ENCODE results near the gene DLGAP4.

DLGAP4 gene

DNA sequence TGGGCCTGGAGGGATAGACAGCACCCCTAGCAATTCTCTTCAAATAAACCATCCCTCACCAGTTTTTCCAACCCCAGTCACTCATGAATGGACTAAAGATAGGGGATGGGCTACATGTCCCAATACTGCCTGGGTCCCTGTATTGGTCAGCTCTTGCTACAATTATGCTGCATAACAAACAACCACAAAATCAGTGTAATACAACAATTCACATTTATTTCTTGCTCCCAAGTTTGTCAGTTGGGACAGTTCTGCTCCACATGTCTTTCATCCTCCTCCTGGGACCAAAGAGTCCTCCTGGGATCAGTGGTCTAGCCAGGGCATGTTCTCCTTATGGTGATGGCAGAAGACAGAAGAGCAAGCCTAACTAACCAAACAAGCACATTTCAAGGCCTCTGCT lies 143.5 kb downstream of the DLGAP4 start:
- TF ChIP-seq, protein P1, sequence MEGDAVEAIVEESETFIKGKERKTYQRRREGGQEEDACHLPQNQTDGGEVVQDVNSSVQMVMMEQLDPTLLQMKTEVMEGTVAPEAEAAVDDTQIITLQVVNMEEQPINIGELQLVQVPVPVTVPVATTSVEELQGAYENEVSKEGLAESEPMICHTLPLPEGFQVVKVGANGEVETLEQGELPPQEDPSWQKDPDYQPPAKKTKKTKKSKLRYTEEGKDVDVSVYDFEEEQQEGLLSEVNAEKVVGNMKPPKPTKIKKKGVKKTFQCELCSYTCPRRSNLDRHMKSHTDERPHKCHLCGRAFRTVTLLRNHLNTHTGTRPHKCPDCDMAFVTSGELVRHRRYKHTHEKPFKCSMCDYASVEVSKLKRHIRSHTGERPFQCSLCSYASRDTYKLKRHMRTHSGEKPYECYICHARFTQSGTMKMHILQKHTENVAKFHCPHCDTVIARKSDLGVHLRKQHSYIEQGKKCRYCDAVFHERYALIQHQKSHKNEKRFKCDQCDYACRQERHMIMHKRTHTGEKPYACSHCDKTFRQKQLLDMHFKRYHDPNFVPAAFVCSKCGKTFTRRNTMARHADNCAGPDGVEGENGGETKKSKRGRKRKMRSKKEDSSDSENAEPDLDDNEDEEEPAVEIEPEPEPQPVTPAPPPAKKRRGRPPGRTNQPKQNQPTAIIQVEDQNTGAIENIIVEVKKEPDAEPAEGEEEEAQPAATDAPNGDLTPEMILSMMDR (IDR thresholded peaks at IDR 0.05; ENCODE audit: low read depth, low read length), result no peak
- no peak overlapping the region for H3K4me3 ChIP-seq (ENCODE audit: low read depth, low read length)

DNA sequence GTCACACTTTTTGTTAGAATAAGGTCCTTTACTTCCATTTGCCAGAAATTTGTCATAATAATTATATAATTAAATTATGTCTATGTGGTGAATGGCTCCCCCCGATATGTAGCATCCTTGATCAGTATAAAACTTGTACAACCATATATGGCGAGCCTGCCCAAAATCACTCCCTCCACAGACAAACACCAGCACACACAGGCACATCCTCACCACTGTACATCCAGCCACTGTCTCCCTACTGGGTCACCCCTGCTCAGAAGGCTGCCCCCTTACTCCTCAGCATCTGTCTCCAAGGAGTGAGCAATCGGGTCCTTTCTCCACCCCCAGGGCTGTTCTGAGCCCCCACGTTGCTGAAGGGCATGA lies 148.2 kb downstream of the DLGAP4 start:
- H3K4me3 ChIP-seq (ENCODE audit: low read depth, low read length), result no peak overlapping the region
- TF ChIP-seq, protein P1 (IDR thresholded peaks at IDR 0.05; ENCODE audit: low read depth, low read length), result no peak

DNA sequence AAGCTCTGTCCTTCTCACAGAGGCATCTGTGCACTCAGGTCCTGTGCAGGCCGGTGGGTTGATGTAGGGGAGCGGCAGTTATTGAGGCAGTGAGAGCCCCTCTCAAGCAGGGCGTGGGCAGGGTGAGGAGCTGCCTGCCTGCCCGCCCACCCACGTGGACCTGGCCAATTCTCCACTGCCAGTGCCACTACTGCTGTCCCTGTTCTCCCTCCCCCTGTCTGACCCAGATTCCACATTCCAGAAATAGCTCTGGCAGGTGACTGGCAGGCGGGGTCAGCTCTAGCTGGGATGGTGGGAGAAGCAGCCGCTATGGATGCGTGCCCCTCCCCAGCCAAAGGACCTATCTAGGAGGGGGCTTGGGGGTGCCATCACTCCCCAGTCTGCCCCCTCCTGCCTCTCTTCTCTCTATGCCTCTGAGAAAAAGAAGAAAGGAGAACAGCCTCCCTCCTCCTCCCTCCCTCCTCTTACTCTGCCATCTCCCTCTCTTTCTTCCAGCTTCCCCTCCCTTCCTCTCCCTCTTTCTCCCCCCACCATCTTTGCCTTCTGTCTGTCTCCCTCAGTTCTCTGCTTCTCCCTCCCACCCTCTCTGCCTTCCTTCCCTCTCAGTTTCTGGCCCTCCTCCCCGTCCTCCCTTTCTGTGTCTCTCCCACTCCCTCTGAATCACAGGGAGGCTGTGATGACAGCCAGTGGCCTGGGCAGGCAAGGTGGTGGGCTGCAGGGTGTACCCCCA lies 148.7 kb downstream of the DLGAP4 start:
- TF ChIP-seq, protein P1 (IDR thresholded peaks at IDR 0.05; ENCODE audit: low read depth, low read length), result no peak
- no peak overlapping the region for H3K4me3 ChIP-seq (ENCODE audit: low read depth, low read length)

DNA sequence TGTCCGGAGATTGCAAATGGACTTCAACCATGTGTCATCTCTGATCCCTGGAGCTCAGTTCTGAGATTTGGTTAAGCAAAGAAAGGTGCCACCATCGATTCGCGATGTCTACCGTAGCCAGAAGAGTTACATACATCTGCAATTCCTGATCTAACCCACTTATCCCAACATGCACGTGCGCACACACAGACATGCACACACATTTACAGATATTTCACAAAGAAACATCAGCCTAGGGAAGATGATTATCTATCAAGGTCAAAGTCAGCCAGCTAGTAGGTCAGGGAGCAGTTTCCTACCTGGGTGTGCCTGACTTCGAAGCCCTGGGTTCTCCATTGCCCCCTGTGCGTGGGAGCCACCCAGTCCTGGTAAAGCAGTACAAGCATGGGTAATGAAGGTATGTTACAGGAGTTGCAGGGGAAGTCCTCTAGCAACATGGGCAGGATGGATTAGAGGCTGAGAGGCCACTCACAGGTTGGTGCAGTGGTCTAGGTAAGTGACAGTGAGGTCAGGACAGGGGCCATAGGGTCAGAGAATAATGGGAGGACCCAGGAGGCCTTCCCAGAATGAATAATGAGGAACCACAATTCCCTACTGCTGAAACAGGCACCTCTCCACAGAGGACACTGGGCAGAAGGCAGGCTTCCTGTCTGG lies 150.0 kb downstream of the DLGAP4 start:
- TF ChIP-seq, protein P1 (IDR thresholded peaks at IDR 0.05; ENCODE audit: low read depth, low read length), result no peak
- no peak overlapping the region for H3K4me3 ChIP-seq (ENCODE audit: low read depth, low read length)

DNA sequence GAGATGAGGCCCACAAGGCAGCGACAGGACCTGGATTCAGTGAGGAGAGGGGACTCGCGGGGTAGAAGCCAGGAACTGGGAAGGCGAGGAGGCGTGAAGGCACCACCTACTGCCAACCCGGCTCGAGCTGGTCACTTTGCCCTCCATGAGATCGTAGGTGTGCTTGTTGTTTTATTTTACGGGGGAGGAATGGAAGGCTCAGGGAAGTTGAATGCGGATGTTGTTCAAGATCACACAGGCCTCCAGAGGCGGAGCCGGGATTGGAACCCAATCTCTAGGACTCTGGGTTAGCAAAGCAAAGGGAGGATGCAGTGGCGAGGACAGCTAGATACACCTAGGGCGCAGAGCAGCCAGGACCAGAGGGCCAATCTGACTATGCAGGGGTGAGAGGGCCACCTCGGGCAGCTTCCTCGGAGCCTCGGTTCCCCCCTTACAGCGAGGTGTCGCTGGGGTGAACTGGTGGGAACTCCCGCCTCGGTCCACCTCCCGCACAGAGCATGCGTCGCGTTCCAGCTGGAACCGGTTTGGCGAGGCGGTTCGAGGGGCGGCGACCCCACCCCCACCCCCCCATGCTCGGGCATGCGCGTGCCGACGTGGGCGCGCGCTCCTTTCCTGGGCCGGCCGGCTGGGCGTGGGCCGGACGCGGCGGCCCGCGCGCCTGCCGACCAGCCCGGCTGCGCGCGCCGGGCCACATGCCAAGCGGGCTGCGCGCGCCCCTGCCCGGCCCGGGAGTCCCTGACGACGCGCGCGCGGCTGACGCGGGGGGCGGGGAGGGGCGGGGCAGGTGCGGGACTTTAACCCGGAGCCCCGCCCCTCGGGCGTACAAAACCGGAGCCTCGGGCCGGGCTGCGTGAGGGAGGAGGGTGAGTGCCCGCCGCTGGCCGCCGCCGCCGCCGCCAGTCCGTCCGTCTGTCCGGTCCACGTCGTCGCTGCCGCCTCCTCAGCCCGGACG lies 154.8 kb downstream of the DLGAP4 start:
- TF ChIP-seq, protein P1 (IDR thresholded peaks at IDR 0.05; ENCODE audit: low read depth, low read length), result no peak
- peak overlapping the region; percentile 80 for H3K4me3 ChIP-seq (ENCODE audit: low read depth, low read length)

DNA sequence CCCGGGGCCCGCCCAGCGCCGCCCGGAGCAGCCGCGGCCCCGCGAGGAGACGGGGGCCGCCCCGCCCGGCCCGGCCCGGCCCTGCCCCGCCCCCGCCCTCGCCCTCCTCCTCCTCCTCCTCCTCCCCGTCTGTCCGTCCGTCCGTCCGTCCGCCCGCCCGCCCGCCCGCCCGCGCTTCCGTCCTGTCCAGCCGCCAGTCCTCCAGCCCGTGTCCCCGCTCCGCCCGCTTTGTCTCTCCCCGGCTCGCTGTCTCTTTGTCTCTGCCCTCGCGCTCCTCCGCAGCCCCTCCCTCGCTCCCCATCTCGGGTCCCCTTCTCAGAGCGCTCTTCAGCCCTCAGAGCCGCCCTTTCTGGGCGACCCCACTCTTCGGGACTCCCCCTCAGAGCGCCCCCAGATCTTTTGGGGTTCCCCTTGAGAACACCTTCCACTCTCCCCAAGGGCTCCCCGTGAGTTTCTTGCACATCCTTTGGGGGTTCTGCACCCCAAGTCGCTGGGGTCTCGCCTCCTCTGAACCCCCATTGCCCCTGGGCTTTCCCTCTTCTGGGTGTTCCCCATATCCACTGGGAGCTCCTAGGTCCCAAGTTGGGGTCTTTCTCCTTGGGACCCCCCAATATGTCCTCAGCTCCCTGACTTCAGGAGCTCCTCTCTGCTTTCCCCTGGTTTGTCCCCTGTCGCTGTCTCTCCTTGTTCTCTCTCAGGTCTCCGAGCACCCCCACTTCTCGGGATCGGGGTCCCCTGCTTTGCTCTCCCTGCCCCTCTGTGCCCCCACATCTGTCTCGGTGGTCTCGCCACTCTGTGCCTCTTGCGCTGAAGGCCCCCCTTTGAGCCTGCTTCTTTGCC lies 155.7 kb downstream of the DLGAP4 start:
- H3K4me3 ChIP-seq (ENCODE audit: low read depth, low read length), result peak overlapping the region; percentile 80
- TF ChIP-seq, protein P1 (IDR thresholded peaks at IDR 0.05; ENCODE audit: low read depth, low read length), result no peak

All from WI38 (cell line).